HCT116 (cell line): ENCODE data around the gene TRIM24.

Experiments
- CTCF ChIP-seq, 3 experiments: fragments of 200-600 bp in 1 of 3; sonication (generic) in 1 of 3; IDR thresholded peaks in 2 of 3; conservative IDR thresholded peaks in 1 of 3; 2 replicates each; pipeline ENCODE4 v1.5.1; 2012 to 2017; ENCODE audit warnings: low read depth in 2 of 3, low read length in 2 of 3, antibody characterized with exemption in 1 of 3, borderline replicate concordance in 1 of 3, control low read depth in 1 of 3, mild to moderate bottlenecking in 1 of 3, mixed read lengths in 1 of 3, mixed run types in 1 of 3, moderate library complexity in 1 of 3; ENCODE audit not compliant: insufficient read depth in 1 of 3
- EZH2 ChIP-seq: fragments of 200-600 bp; sonication (generic); IDR thresholded peaks from 2 replicates; pipeline ENCODE4 v1.6.1; 2017; ENCODE audit warnings: antibody characterized with exemption, mixed run types
- POLR2A ChIP-seq: IDR thresholded peaks from 2 replicates; pipeline ENCODE4 v1.7.0; 2011; ENCODE audit warnings: borderline replicate concordance; ENCODE audit not compliant: insufficient read depth, insufficient read length; ENCODE audit errors: extremely low read depth

DNA sequence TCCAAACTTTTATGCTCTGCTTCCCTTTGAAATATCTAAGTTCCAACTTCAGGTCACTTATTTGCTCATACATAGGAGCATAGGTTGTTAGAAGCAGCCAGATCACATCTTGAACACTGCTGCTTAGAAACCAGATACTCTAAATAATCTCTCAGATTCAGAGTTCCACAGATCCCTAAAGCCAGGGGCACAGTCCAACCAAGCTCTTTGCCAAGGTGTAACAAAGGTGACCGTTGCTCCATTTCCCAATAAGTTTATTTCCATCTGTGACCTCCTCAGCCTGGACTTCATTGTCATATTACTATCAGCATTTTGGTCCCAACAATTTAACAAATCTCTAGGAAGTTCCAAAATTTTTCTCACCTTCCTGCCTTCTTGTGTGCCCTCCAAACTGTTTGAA is 52.8 kb downstream of the TRIM24 start:
- TF ChIP-seq CTCF (IDR thresholded peaks at IDR 0.05 in 2 of 3, conservative IDR thresholded peaks at IDR 0.05 in 1 of 3; ENCODE audit: borderline replicate concordance in 1 of 3, insufficient read depth in 1 of 3, low read depth in 2 of 3, low read length in 2 of 3) (no peak), POLR2A (no peak), EZH2 (no peak)
